GM12872 (cell line): Measurements from ENCODE around the gene KCND3.

Experiments
- CTCF ChIP-seq: IDR thresholded peaks from 3 replicates; pipeline ENCODE4 v1.5.1; 2011; ENCODE audit warnings: low read depth, mild to moderate bottlenecking, low read length, moderate library complexity; ENCODE audit not compliant: insufficient read depth

Gene KCND3

GRCh38 chr1:111855260-111855659, 134.2 kb downstream of the KCND3 start:
- TF ChIP-seq CTCF, result no peak

- TF ChIP-seq CTCF, result no peak
Observed at GRCh38 chr1:111852261-111852721, 137.2 kb downstream of the KCND3 start.

DNA sequence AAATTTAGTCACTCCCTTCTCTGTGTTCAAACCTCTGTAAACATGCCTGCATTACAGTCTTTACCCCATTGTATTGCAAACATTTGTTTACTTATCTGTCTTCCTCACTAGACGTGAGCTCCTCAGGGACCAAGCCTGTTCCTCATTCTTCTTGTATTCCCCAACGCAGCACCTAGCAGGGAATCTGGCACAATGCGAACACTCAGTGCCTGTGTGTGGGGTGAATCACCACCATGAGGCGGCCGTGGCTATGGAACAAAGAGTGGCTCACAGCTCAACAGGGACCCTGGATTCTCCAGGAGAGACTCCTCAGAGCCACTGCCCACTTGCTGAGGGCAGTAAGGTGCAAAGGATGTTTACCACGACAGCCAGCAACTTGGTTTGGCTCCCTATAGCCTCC, 137.9 kb downstream of the KCND3 start:
- no peak for TF ChIP-seq CTCF

- no peak for TF ChIP-seq CTCF
Observed at GRCh38 chr1:111850109-111850508, 139.4 kb downstream of the KCND3 start.

DNA sequence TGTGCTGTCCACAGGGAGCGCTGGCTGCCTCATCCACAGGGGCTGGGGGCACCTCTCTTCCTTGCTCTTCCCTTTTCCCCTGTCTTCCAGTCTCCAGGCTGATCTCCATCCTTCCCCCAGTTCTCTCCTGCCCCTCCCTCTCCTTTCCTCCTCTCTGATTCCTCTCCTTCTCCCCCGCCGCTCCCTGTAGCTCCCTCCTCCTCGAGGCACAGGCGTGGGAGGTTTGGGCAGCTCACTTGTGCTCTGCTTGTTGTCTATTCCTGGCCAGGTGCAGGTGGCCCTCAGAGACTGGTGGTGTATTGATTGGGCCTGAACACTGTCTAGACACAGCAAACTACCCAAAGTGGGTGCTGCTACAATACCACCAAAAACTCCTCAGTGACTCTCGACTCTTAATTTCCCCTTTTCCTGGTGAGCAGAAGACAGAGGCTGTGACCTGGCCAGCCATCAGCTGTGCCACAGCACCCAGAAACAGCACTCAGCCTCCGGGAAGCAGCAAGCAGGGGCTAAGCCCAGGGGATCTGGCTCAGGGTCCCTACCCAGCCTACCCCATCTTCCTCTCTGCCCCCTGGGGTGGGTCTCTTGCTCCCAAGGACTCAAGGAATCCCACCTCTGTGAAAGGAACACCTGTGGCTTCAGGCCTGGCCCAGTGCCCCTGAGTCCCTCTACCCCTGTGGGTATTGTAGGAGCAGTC, 140.5 kb downstream of the KCND3 start:
- TF ChIP-seq CTCF, result no peak

- TF ChIP-seq CTCF, result no peak
Observed at GRCh38 chr1:111847466-111847865, 142.0 kb downstream of the KCND3 start.

DNA sequence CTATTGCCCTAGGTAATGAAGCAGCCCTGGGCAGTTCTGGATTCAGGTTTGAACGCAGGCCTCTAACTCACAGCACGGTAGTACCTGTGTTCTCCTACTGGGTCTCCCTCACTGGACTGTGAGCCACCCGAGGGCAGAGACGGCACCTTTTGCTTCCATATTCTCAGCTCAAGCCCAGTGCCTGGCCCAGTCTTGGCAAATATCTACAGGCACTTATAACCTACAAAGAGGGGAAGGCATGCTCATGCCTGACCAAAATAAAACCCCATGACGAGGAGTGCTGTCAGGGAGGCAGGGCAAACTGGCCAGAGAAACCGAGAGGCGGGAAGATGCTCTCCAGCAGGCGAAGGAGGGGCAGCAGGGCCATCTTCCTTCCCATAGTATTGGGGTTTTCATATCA, 142.6 kb downstream of the KCND3 start:
- no peak for TF ChIP-seq CTCF

DNA sequence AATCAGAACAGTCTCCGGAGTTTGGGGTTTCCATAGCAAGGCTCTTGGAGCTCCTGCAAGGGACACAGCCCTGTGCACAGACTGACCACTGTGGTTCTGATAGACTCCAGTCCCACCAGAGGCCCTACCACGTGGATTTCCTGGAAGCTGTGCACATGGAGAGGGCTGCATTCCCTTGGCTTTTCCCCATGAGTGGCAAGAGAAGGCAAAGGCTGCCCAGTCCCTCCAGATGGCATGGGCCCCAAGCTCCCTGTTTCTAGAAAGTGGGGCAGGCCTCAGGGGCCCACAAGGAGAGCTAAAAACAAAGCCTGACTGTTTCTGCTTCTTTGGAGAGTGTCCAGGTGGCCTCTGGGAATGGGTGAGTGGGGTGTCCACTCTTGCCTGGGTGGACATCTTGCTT, 146.3 kb downstream of the KCND3 start:
- no peak for TF ChIP-seq CTCF
